OCI-LY1 (cell line): Measurements from ENCODE around the gene CDH4.

Experiments used
- H2AFZ ChIP-seq: fragments of 200-600 bp; sonication (generic), shearing (Covaris generic); 2 replicates; pipeline ENCODE4 v1.6.0; 2014; ENCODE audit warnings: antibody characterized with exemption, mild to moderate bottlenecking, low read length
- H3F3A ChIP-seq: fragments of 200-600 bp; sonication (generic), shearing (Covaris generic); 2 replicates; pipeline ENCODE4 v1.6.0; 2014; ENCODE audit warnings: mild to moderate bottlenecking, antibody characterized with exemption, low read length, moderate library complexity; ENCODE audit not compliant: insufficient read depth
- H3K27ac ChIP-seq: fragments of 200-600 bp; sonication (generic); 2 replicates; pipeline ENCODE4 v1.5.1; 2014; ENCODE audit warnings: low read length, mixed run types, mild to moderate bottlenecking, low read depth; ENCODE audit not compliant: poor library complexity, severe bottlenecking
- H3K27me3 ChIP-seq: fragments of 200-600 bp; sonication (generic); 2 replicates; pipeline ENCODE4 v1.6.0; 2014; ENCODE audit warnings: antibody characterized with exemption, mild to moderate bottlenecking, low read length, moderate library complexity; ENCODE audit not compliant: insufficient read depth
- H3K36me3 ChIP-seq: fragments of 200-600 bp; sonication (generic); 2 replicates; pipeline ENCODE4 v1.6.1; 2014; ENCODE audit warnings: mild to moderate bottlenecking, antibody characterized with exemption, low read length, moderate library complexity, mixed read lengths; ENCODE audit not compliant: insufficient read depth
- H3K4me1 ChIP-seq: fragments of 200-600 bp; sonication (generic); 2 replicates; pipeline ENCODE4 v1.5.1; 2014; ENCODE audit warnings: mild to moderate bottlenecking, low read length, moderate library complexity; ENCODE audit not compliant: insufficient read depth, severe bottlenecking
- H3K4me2 ChIP-seq: fragments of 200-600 bp; sonication (generic), shearing (Covaris generic); 2 replicates; pipeline ENCODE4 v1.6.1; 2014; ENCODE audit warnings: low read length
- H3K4me3 ChIP-seq: fragments of 200-600 bp; sonication (generic); 2 replicates; pipeline ENCODE4 v1.5.1; 2014; ENCODE audit warnings: low read length, low read depth, mild to moderate bottlenecking, mixed read lengths; ENCODE audit not compliant: poor library complexity, severe bottlenecking
- H3K79me2 ChIP-seq: fragments of 200-600 bp; shearing (Covaris generic); 2 replicates; pipeline ENCODE4 v1.6.1; 2016; ENCODE audit warnings: mixed run types, low read length, mixed read lengths; ENCODE audit not compliant: insufficient read depth
- H3K9ac ChIP-seq: fragments of 200-600 bp; sonication (generic), shearing (Covaris generic); 2 replicates; pipeline ENCODE4 v1.6.1; 2014; ENCODE audit warnings: mild to moderate bottlenecking, low read length, mixed read lengths
- H3K9me2 ChIP-seq: fragments of 200-600 bp; sonication (generic), shearing (Covaris generic); 2 replicates; pipeline ENCODE4 v1.6.1; 2014; ENCODE audit warnings: low read depth, mild to moderate bottlenecking, low read length, mixed read lengths
- H3K9me3 ChIP-seq: fragments of 200-600 bp; shearing (Covaris generic); 2 replicates; pipeline ENCODE4 v1.6.1; 2014; ENCODE audit warnings: low read length, mixed read lengths
- H4K20me1 ChIP-seq: fragments of 200-600 bp; sonication (generic), shearing (Covaris generic); 2 replicates; pipeline ENCODE4 v1.6.0; 2016; ENCODE audit warnings: mild to moderate bottlenecking, low read length; ENCODE audit not compliant: insufficient read depth
- EZH2 ChIP-seq: fragments of 200-600 bp; sonication (generic), shearing (Covaris generic); IDR thresholded peaks from 2 replicates; pipeline ENCODE4 v1.8.0; 2017; ENCODE audit warnings: borderline replicate concordance, mixed run types, mild to moderate bottlenecking, antibody characterized with exemption, low read length, moderate library complexity, mixed read lengths
- TF ChIP-seq, protein P1 (sequence below): fragments of 200-600 bp; sonication (generic), shearing (Covaris generic); IDR thresholded peaks from 2 replicates; pipeline ENCODE4 v1.5.1; 2017; ENCODE audit warnings: mild to moderate bottlenecking, antibody characterized with exemption, low read length, moderate library complexity, mixed read lengths

CDH4 gene

DNA sequence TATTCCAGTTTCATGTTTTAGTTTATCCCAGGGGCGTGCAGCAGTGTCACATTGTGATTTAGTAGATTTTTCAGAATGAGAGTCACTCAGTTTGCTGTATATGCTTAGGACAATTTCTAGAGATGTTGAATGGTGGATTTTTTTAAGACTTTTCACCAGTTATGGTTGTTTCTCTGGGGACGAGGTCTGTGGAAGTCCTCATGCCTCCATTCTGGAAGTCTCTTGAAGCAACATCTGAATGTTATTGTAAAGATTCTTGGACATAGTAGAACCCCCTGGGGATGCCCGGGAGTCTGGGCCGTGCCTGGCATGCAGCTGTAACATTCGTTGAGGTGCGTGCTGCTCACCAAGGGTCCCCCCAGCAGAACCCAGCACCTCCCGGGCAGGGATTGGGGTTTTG lies 341.5 kb downstream of the CDH4 start:
- no peak overlapping the region for H3K4me2 ChIP-seq

DNA sequence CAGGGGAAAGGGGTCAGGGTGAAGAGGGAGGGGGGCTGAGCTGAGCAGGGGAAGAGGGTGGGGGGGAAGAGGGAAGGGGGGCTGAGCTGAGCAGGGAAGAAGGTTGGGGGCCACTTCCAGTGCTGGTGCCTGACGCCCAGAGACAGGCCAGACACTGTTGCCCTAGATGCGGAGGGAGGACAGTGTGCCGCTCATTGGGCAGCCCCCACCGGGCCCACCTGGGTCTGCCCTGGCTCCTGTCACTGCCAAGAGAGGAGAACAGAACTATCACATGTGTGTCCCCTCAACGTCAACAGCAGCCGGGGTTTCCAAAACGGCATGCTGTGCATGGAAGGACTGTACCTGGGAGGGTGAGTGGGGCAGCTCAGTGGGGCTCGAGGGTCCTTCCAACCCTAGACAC lies 342.1 kb downstream of the CDH4 start:
- Histone ChIP-seq H3K9ac (no peak overlapping the region), H3K4me1 (no peaks in the 10 kb centered on the region)

More for the DNA sequence above, 341.5 kb downstream of the CDH4 start:
- Histone ChIP-seq H3K9me3 (no peaks in the 10 kb centered on the region), H4K20me1 (no peaks in the 10 kb centered on the region), H3K4me1 (no peaks in the 10 kb centered on the region), H3K9ac (no peak overlapping the region), H2AFZ (no peak overlapping the region), H3K9me2 (no peaks in the 10 kb centered on the region), H3K36me3 (no peaks in the 10 kb centered on the region), H3K4me3 (no peak overlapping the region), H3F3A (no peaks in the 10 kb centered on the region), H3K27ac (no peak overlapping the region), H3K27me3 (no peaks in the 10 kb centered on the region), H3K79me2 (no peaks in the 10 kb centered on the region)
- TF ChIP-seq, protein P1, sequence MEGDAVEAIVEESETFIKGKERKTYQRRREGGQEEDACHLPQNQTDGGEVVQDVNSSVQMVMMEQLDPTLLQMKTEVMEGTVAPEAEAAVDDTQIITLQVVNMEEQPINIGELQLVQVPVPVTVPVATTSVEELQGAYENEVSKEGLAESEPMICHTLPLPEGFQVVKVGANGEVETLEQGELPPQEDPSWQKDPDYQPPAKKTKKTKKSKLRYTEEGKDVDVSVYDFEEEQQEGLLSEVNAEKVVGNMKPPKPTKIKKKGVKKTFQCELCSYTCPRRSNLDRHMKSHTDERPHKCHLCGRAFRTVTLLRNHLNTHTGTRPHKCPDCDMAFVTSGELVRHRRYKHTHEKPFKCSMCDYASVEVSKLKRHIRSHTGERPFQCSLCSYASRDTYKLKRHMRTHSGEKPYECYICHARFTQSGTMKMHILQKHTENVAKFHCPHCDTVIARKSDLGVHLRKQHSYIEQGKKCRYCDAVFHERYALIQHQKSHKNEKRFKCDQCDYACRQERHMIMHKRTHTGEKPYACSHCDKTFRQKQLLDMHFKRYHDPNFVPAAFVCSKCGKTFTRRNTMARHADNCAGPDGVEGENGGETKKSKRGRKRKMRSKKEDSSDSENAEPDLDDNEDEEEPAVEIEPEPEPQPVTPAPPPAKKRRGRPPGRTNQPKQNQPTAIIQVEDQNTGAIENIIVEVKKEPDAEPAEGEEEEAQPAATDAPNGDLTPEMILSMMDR = no peak
- no peak for TF ChIP-seq EZH2

DNA sequence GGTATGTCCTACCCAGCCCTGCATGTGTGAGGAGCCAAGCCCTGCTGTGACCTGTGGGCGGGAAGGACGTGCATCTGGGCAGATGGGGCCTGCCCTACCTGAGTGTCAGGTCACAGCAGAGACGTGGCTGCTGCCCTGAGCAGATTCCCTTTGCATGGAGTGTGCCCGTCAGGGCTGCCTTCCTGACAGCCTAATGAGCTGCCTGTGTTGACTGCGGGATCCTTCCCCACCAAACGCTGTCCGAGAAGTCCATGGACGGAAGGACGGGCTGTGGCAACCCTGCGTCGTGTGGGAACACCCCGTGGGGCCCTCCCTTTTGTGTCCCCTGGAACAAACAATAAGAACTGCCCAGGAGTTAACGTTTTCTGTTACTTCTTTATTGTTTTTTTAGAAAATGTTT lies 343.2 kb downstream of the CDH4 start:
- TF ChIP-seq, protein P1 = no peak
- no peak for TF ChIP-seq EZH2
- Histone ChIP-seq H3K9ac (no peak overlapping the region), H3K27me3 (no peaks in the 10 kb centered on the region), H4K20me1 (no peaks in the 10 kb centered on the region), H2AFZ (no peak overlapping the region), H3F3A (no peaks in the 10 kb centered on the region), H3K4me3 (no peak overlapping the region), H3K79me2 (no peaks in the 10 kb centered on the region), H3K9me2 (no peaks in the 10 kb centered on the region), H3K36me3 (no peaks in the 10 kb centered on the region), H3K27ac (no peak overlapping the region), H3K4me2 (no peak overlapping the region), H3K9me3 (no peaks in the 10 kb centered on the region), H3K4me1 (no peaks in the 10 kb centered on the region)

More for the DNA sequence above, 342.1 kb downstream of the CDH4 start:
- no peaks in the 10 kb centered on the region for H3K79me2 ChIP-seq
- no peaks in the 10 kb centered on the region for H3K36me3 ChIP-seq
- no peak overlapping the region for H3K4me2 ChIP-seq
- H3K27ac ChIP-seq = no peak overlapping the region
- H3K27me3 ChIP-seq = no peaks in the 10 kb centered on the region
- no peaks in the 10 kb centered on the region for H4K20me1 ChIP-seq
- H3K9me3 ChIP-seq = no peaks in the 10 kb centered on the region
- TF ChIP-seq, protein P1 = no peak
- TF ChIP-seq EZH2 = no peak
- no peaks in the 10 kb centered on the region for H3K9me2 ChIP-seq
- no peak overlapping the region for H2AFZ ChIP-seq
- no peaks in the 10 kb centered on the region for H3F3A ChIP-seq
- no peak overlapping the region for H3K4me3 ChIP-seq
